GM21447 (cell line): Measurements from ENCODE around the gene TJP3.

Experiments
- ATAC-seq: cut with Tn5 transposase; IDR thresholded peaks from one replicate; pipeline ENCODE4 v1.9.1; 2021; ENCODE audit not compliant: unreplicated experiment

TJP3 gene

GRCh38 chr19:3670796-3671679 is 37.1 kb upstream of the TJP3 start:
- ATAC-seq = peak; percentile 57

DNA sequence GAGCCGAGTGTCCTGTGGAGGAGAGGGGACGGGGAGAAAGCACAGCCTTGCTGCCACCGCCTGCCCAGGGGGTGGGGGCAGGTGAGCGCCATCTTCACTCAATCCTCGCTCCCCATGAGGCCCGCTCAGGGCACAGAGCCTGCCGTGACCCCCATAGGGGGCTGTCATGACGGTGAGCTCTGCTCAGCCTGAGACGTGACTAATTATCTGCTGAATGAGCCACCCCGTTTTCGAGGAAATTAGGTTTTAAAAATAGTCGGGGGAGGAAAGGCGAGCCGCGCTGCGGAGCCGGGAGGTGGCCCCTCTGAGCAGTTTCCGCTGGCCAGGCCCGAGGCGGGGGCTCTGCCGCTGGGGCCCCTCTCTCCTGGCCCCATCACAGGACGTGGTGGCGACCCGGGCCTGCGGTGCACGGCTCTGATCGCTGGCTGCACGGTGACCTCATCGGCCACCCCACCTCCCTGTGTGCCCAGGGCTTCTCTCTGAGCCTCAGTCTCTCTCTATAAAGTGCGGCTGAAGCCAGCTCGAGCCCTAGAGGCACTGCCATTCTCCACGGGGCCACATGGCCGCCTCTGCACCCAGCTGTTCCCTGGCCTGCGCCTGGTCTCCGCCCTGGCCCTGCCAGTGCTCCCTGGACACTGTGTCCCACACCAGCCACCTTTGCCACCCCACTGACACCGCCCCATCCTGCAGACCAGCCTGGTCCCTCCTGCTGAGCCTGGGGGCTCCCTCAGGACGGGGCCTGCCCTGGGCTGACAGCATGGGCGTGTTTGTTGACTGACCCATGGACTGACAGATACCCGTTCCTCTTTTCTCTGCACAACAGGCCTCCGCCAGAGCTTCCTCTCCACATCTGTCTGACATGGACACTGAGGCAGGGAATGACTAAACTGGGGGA is 36.3 kb upstream of the TJP3 start:
- no peak for ATAC-seq

- no peak for ATAC-seq
Observed at GRCh38 chr19:3672575-3672948, 35.6 kb upstream of the TJP3 start.

GRCh38 chr19:3672993-3673392 is 35.2 kb upstream of the TJP3 start:
- ATAC-seq = no peak

DNA sequence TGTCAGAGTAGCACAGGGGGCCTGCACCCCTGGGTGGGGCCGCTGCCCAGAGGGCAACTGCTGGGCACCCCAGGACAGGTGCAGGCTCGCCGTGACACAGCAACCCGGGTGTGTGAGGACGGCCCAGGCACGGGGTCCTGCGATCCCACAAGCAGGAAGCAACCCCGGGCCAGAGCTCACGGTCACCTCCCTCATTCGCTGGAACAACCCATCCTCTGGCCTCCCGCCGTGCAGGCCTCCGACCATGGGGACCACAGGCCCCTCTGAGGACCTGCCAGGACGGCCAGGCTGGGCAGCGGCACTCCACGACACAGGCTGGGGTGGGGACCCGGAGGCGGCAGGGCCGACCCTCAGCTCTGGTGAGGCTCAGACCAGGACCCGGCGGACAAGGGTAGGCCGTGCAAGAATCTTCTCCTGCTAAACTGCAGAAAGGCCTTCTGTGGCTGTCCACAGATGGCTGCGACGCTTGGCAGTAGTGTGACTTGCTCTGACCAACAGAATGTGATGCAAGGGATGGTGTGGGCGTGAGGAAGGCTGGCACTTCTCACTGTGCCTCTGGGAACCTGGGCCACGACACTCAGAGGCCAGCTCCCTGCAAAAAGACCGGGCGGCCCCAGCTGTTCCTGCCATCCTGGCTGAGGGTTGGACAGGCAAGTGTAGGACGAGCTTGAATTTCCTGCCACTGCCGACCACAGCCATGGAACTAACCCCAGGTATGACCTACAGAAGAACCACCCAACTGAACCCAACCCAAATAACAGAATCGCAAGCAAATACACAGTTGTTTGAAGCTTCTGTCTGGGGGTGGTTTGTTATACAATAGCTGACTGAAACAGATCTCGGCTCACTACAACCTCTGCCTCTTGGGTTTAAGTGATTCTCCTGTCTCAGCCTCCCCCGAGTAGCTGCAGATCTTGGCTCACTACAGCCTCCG is 34.4 kb upstream of the TJP3 start:
- ATAC-seq = no peak

- no peak for ATAC-seq
Observed at GRCh38 chr19:3674784-3675543, 33.2 kb upstream of the TJP3 start.

- ATAC-seq = no peak
Observed at GRCh38 chr19:3678188-3678587, 30.0 kb upstream of the TJP3 start.

GRCh38 chr19:3679138-3679537 is 29.0 kb upstream of the TJP3 start:
- ATAC-seq = no peak

DNA sequence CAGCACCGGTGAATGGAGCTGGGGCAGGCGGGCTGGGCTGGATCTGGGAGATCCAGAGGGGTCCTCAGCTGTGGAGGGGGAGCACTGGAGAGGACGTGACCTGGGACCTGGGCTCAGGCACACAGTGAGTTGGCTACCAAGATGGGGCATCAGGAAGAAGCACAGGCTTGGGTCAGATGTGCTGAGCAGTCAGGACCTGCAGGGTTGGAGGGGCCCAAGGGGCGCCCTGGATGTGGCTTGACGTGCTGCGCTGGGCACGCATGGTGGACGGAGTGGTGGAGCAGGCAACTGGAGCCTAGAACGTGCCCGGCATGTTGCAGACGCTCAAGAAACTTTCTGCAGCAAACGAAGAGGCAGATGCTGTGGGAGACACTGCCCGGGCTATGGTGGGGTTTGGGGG is 28.6 kb upstream of the TJP3 start:
- ATAC-seq = no peak

DNA sequence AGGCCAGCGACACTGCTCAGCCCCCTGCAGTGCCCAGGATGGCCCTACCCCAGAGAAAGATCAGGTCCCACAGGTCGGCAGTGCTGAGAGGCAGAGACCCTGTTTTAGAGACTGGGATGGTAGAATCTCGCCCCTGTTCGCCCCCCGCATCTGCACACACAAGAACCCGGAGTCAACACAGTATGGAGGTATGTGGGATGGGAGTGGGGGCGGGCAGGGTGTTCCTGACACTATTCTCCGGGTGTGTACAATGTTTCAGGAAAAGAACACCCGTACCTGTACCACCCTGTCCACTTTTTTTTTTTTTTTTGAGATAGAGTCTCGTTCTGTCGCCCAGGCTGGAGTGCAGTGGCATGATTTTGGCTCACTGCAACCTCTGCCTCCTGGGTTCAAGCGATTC is 27.2 kb upstream of the TJP3 start:
- no peak for ATAC-seq

GRCh38 chr19:3682286-3682685 is 25.9 kb upstream of the TJP3 start:
- no peak for ATAC-seq

DNA sequence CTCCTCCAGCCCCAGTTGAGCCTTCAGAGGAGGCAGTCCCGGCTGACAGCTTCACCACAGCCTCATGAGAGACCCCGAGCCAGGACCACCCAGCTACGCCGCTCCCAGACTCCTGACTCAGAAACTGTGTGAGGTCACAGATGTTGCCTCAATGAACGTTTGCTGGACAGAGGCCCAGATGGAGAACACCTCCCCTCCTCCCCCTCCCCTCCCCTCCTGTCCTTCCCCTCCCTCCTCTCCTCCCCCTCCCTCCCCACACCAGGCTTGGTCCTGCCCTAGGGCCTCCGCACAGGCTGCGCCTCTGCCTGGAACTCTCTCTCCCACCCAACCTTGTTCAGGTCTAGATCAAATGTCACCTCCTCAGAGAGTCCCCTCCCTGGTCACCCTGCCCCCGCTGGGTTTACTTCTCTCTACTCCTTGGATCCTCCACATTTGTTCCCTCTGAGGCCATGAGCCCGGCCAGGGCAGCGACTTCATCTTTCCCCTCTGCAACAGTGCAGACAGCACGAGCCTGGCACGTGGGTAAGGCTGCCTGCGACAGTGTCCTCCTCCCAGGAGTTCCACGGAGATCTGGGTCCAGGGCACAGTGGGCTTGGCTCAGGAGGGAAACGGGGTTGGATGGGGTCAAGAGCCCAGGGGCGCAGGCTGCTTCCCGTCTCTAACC is 25.3 kb upstream of the TJP3 start:
- ATAC-seq = no peak

DNA sequence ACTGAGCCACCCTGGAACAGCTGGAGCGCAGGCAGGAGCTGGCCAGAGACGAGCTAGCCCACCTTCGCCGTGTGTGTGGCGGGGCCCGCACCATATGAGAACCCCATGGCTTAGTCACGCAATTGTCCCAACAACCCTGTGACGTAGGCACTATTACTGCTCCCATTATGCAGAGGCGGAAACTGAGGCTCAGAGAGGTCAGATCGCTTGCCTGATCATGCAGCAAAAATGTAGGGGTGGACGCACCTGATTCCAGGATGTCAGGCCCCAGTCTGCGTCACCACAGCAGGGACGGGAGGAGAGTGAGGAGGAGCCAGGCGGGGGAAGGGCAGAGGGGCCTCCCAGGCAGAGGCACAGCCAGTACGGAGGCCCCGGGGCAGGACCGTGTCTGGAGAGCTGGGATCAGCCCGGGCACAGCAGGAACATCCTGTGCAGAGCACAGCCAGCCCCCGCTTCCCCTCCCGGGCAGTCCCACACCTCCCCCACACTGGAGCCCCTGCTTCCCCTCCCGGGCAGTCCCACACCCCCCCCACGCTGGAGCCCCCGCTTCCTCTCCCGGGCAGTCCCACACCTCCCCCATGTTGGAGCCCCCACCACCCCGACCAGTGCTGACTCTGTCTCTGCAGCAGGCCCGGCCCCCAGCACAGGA is 24.7 kb upstream of the TJP3 start:
- no peak for ATAC-seq

GRCh38 chr19:3684054-3684816 is 23.9 kb upstream of the TJP3 start:
- no peak for ATAC-seq

DNA sequence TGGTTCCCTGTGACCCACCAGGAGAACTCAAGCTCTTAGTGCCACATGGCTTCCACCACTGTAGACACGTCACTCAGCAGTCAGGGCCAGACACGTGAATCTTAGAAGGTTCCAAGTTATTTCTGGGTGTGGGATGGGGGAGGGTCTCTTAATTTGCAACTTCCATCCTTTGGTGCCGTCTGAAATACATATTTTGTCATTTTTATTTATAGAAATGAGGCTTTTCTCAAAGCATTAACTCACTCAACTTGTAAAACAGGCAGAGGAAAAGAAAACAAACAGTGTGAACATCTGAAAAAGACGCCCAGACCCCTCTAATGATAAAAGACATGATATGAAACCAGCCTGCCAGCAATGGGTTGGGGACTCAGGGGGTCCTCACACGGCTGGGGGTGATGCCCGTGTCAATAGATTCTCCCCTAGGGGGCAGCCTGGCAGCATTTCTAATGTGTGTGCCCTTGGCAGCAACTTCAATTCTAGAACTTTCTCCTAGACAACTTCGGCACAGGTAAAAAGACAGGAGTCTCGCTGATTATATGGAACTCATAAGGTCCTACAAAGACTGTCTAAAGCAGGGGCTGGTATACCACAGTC is 23.3 kb upstream of the TJP3 start:
- no peak for ATAC-seq

DNA sequence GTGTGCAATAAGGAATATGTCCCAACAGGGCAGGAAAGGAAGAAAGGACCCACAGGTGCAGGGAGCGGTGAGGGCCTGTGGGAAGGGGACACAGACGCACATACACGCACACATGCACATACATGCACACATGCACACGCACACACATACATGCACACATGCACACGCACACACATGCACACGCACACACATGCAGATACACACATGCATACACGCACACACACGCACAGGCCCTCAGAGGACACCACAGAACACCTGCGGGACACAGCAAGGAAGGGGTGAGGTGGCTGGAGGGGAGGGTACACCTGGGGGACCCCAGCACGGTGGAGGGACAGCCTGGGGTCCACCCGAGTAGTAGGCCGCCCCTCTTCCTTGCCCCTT is 20.8 kb upstream of the TJP3 start:
- ATAC-seq = no peak

GRCh38 chr19:3687774-3688706 is 20.1 kb upstream of the TJP3 start:
- peak; percentile 59 for ATAC-seq
